HG03159 (cell line): ENCODE results near the gene PRPF40B.
"Not testable (repeated sequence)": the region's sequence is repeated elsewhere in the genome, so short reads cannot be mapped to it uniquely, and the experiment has no call there.

Experiments
- ATAC-seq: cut with Tn5 transposase; IDR thresholded peaks from one replicate; pipeline ENCODE4 v1.9.1; 2021; ENCODE audit warnings: mild to moderate bottlenecking, moderate library complexity; ENCODE audit not compliant: unreplicated experiment

Gene PRPF40B

GRCh38 chr12:49609059-49609874 lies 14.1 kb upstream of the PRPF40B start:
- no peak for ATAC-seq

GRCh38 chr12:49609875-49610154 lies 13.5 kb upstream of the PRPF40B start:
- no peak for ATAC-seq

DNA sequence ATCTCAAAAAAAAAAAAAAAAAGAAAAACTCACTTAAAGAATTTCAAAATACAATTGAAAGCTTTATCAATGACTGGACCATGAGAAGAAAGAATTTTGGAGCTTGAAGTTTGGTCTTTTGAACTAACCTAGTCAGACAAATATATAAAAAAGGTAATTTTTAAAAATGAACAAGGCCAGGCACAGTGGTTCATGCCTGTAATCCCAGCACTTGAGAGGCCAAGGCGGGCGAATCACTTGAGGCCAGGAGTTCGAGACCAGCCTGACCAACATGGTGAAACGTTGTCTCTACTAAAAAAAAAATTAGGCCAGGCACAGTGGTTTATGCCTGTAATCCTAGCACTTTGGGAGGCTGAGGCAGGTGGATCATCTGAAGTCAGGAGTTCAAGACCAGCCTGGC lies 12.6 kb upstream of the PRPF40B start:
- not testable (repeated sequence) for ATAC-seq

DNA sequence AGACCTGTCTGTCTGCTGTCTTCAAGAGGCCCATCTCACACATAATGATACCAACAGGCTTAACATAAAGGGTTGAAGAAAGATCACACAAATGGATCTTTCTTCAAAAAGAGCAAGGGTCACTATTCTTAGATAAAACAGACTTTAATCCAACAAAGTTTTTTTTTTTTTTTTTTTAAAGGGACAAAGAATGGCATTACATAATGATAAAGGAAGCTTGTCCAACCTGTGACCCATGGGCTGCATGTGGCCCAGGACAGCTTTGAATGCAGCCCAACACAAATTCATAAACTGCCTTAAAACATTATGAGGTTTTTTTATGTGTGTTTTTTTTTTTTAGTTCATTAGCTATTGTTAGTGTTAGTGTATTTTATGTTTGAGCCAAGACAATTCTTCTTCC lies 11.2 kb upstream of the PRPF40B start:
- no peak for ATAC-seq

- no peak for ATAC-seq
Observed at GRCh38 chr12:49615725-49616124, 7.6 kb upstream of the PRPF40B start.

DNA sequence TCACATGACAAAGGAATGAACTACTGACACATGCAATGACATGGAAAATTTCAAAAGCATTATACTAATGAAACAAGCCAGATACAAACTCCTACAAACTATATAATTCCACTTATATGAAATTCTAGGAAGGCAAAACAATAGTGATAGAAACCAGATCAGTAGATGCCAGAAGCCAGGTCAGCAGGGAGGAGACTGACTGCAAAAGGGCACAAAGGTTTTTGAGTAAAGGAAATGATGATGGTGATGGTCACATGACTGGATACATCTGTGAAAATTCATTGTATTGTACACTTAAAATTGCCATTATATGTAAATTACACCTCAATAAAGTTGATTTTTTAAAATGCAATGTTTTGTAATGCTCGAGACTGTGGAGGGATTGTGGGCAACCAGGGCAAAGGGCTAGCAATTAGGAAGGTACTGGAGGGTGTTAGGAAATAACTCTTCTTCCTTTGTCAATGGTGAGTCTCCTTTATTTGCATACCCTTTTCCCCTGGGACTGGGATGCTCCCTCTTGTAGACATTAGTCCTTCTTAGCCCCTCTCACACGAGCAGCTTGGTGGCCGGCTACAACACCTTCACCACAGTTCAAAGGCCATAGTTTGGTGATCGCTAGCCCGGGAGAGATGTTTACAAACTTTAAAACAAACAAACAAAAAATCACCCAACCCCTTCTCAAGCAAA lies 6.7 kb upstream of the PRPF40B start:
- no peak for ATAC-seq

DNA sequence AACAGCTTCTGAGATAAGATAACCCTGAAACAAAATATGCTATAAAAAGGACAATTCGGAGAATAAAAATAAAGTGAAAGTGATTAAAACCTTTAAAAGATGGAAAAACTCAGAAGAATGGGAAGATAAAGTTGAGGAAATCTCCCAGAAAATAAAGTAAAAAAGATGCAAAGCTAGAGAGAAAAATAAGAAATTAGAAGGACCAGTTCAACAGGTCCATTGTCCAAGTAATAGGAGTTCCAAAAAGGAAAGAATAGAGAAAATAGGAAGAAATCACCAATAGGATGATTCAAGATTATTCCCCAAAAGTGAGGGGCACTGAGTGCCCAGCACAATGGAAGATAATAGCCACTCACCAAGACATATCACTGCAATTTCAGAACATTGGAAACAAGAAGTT lies 4.8 kb upstream of the PRPF40B start:
- no peak for ATAC-seq

DNA sequence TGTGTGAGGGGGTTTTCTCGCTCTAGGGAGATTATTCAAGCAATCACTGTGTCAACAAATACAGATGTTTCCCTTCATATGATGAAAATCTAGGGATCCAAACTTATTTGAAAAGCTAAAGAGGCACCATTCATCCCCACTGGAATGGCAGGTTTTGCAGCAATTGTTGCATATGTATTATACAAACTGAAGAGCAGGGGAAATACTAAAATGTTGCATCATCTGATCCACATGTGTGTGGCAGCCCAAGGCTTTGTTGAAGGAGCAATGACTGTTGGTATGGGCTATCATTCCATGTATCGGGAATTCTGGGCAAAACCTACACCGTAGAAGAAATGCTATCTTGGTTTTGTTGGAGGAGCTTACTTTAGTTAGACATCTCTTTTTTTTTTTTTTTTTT lies 4.1 kb upstream of the PRPF40B start:
- no peak for ATAC-seq

DNA sequence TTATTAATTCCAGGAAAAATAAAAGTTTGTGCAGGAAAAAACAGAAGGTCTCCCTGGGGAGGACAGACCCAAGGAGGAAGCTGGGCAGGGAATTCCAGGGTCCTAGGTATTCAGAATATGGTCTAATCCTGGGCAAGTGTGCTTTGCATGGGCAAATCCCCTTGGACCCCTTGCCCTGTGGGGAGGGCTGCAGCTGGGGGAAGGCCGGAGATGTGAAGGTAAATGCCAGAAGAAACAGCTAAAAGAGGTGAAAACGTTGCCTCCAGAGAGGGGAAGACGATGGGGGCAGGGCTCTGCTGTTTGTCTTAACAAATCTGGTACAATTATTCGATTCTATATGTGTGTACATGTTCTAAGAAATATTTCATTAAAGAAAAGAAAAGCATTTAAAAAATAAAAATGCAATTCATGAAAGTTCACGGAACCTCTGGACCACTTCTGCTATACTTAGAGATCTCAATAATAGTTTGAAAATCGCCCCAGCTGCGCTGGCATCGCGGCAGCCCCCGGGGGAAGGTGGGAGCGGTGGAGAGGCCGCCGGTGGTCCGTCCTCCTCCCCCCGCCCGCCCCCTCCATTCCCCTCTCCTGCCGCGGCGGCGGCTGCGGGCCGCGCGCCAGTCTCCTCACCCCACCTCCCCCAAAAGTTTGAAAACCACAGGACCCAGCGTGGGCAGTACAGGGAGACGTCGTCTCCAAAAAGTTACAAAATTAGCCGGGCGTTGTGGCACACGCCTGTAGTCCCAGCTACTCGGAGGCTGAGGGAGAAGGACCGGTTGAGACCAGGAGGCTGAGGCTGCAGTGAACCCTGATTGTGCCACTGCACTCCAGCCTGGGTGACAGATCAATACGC lies 1.5 kb upstream of the PRPF40B start:
- ATAC-seq: no peak

DNA sequence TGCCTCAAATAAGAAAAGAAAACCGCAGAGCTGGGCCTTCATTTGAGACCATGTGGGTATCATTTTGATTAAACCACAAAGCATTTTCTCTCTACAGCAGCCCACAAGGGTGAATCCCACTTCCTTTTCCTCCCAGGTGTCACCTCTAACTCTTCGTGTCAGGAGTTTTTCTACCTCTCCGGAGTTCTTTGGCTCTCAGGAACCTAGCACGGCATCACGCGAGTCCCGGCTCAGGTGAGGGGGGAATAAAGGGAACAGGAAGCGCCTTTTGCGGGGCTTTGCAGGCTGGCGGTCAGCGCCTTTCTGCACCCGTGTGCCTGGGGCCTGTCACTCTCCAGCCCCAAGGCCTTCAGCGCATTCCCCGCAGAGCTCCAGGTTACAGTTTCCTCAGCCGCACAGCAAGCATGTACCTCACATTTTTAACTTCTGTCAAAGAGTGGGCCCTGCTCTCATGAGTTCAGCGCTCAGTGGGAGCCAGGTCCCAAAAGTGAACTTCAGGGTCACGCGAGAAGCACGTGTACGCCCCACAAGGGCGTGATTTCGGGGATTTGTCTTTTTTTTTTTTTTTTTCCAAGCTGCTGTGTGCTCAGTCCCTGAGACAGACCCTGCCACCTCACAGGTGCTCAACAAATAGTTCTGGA lies 740 bp upstream of the PRPF40B start:
- peak; percentile 30 for ATAC-seq

DNA sequence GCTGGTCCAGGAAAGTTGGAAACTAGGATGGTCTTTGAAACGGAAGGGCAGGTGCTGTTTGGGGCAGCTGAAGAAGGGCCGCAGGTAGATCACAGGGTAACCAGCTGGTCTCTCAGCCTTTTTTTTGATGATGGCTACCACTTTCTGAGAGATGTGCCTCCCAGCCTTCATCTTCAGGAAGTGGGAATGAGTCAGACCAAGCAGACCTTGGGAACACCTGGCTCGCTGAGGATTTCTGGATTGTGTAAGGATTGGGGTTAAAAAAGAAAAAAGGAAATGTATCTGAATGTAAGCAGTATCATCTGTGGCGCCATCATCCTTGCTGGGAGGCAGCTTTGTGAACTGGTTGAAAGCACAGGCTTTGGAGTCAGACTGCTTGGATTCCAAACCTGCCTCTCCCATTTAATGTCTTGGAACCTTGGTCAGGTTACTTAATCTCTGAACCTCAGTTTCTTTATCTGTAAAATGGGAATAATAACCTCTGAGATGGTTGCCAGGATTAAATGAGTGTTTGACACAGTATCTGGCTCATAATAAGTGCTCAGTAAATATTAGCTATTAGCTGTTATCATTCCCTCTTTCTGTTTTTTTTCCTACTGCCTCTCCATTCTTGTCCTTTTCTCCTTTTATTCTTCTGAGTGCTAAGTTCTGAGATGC lies 1.7 kb downstream of the PRPF40B start:
- ATAC-seq: no peak

DNA sequence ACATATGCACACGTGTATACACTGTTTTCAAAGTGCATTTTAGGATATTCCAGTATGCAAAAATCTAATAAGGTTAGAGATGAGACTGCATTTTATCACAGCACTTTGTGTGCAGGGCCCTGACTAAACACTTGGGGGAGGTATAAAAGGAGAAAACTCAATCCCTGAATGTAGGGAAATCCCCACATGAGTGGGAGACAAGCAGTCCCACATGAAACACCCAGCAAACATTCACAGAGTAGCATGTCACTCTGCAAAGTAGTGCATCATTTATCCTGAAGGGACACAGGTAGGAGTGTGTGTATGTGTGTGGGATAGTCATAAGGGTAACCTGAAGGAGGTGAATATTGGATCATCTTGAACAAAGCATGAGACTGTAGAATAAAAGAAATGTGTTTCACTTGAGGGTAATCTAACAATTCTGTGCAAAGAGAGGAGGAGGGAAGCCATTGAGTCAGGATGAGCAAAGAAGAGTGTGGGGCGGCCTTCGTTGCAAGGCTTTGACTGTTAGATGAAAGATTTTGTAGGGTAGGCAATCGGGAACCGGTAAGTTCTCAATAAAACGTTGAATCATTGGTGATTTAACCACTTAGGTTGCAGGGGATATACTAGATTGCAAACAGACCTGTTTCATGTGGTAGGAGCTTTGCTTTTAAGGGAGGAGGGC lies 2.9 kb downstream of the PRPF40B start:
- no peak for ATAC-seq

DNA sequence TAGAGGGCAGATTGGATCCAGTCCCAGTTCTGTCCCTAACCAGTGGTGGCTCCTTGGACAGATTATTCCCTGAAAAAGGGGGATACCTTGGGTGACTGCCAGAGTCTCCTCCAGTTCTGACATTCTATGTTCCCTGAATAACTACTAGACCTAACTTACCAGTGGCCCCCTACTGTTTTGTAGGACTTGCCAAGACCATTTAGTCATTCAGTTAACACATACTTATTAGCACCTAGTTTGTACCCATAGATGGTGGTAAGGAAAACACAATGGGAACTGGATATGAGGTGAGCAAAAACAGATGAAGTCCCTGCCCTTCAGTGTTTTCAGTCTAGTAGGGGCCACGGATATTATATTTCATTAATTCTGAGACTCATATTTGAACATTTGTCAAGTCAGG lies 3.5 kb downstream of the PRPF40B start:
- no peak for ATAC-seq

- ATAC-seq: no peak
Observed at GRCh38 chr12:49627752-49628360, 4.5 kb downstream of the PRPF40B start.

GRCh38 chr12:49631336-49631907 lies 8.1 kb downstream of the PRPF40B start:
- no peak for ATAC-seq

GRCh38 chr12:49632401-49632800 lies 9.0 kb downstream of the PRPF40B start:
- no peak for ATAC-seq

GRCh38 chr12:49632986-49633702 lies 9.8 kb downstream of the PRPF40B start:
- ATAC-seq: no peak

DNA sequence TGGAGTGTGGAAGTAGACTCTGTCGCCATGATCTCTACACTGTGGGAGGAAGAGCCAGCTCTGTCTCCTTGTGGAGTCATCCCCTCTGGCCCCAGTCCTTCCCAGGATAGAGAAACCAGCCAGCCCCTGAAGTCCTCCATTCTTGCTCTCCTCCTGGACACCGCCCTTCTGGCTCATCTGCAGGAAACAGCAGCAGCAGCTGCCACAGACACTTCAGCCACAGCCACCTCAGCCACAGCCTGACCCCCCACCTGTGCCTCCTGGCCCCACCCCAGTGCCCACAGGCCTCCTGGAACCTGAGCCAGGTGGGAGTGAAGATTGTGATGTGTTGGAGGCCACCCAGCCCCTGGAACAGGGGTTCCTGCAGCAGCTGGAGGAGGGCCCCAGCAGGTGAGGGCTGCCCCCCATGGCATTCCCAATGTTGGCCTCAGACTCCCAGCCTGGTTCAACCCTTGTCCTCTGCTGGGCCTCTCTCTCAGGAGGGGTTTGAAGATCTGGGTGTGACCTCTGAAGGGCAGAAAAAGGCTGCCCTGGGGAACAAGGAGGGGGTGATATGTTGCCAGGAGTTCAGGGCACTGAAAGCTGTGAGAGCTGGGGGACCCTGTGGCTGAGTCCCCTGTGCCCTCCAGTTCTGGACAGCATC lies 10.5 kb downstream of the PRPF40B start:
- ATAC-seq: no peak
